NCI-H2029 treated with DMSO at 0.1 percent for 48 hours (cell line): ENCODE measurements around the gene DNAJB6.

Source experiments
- DNase-seq: peaks from one replicate; lab custom pipeline; 2025; lab: John Stamatoyannopoulos, UW

DNAJB6 gene

DNA sequence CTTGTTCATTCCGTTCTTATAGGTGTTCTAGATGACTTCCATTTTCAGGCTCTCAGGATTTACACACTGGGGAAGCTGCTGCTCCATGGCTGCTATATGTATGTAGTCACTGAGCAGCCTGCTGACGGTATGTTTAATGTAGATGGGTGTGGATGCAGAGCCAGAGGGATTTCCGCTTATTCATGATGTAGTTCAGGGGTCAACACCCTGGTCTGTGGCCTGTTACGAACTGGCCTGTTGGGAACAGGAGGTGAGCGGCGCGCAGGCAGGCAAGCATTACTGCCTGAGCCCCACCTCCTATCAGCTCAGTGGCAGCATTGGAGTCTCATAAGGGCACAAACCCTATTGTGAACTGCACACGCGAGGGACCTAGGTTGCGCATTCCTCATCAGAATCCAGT is 33.9 kb downstream of the DNAJB6 start:
- DNase-seq, result no peak

DNA sequence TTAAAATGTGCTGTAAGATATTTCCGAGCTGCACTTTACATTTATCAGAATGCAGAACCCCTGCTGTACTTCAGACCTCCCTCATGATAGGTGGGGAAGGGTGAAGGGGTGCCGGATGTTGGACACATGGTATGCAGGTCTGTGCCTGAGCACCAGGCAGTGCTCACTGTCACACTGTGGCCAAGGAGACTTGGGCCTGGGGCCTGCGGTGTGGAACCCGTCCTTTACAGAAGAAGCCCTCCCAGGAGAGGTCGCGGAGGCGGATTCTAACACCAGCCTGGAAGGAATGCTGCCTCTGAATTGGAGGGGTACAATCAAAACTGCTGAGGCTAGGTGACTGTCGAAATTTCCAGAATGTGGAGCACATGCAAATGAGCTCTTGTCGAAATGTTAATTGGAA is 34.5 kb downstream of the DNAJB6 start:
- no peak for DNase-seq

DNA sequence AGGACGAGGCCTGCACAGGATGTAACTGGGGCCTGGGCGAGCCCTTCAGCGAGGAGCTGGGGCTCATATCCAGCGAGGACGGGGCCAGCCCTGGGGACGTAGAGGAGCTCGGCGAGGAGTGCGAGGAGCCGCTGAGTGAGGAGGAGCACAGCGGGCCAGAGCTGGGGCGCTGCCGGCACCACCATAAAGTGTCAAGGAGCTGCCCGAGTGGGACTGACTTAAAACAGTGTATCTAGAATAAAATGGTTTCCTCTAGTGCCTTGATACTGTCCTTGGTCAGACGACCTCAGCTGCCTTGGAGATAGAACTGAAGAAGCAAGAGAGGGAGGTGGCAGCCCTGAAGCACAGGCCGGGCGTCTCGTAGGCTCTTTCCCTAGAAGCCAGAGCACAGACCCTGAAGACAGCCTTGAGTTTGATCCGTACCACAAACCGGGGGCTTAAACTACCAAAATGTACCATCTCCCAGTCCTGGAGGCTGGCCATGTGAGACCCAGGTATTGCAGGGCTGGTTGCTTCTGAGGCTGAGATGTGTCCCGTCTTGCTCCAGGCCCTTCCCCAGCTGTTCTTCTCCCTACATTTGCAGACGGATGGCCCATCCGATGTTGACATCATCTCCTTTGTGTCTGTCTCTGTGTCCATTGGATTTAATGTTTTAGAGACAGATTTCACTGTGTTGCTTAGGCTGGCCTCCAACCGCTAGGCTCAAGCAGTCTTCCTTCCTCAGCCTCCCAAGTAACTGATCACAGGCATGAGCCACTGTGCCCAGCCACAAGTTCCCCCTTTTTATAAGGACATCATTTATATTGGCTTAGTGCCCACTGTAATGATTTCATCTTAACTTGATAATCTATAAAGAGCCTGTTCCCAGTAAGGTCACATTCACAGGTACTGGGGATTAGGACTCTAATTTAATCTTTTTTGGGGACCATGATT is 35.8 kb downstream of the DNAJB6 start:
- no peak for DNase-seq

- no peak for DNase-seq
Measured at GRCh38 chr7:157373493-157373892, 36.7 kb downstream of the DNAJB6 start.

- DNase-seq, result no peak
Measured at GRCh38 chr7:157375410-157375809, 38.6 kb downstream of the DNAJB6 start.

GRCh38 chr7:157377436-157378124 is 40.8 kb downstream of the DNAJB6 start:
- DNase-seq, result no peak

GRCh38 chr7:157378390-157378789 is 41.6 kb downstream of the DNAJB6 start:
- DNase-seq, result no peak

DNA sequence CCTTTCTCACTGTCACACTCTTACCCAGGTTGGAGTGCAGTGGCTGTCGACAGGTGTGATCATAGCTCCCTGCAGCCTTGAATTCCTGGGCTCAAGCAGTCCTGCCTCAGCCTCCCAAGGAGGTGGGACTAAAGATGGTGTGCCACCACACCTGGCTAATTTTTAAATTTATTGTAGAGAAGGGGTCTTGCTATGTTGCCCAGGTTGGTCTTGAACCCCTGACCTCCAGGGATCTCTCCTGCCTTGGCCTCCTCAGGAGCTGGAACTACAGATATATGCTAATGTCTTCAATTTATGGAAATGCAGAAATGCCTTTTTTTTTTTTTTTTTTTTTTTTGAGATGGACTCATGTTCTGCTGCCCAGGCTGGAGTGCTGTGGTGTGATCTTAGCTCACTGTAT is 42.7 kb downstream of the DNAJB6 start:
- DNase-seq, result no peak

DNA sequence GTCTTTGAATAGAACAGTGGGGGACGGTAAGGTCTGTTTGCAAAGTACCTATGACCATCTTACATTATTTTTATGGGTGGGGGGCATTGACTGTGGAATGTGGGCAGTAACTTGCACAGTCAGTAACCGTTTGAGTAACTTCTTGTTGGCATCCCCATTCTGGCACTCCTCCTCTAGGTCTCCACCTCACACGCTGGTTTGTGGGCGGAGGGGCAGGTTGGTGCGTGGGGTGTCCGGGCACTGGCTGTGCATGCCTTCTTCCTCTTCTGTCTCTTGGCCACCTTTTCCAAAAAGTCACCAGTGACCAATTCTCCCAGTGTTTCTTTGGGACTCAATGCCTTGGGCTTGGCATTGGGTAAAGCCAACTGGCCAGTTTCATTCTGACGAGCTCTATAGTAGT is 43.6 kb downstream of the DNAJB6 start:
- no peak for DNase-seq

- no peak for DNase-seq
Measured at GRCh38 chr7:157383868-157384267, 47.1 kb downstream of the DNAJB6 start.

DNA sequence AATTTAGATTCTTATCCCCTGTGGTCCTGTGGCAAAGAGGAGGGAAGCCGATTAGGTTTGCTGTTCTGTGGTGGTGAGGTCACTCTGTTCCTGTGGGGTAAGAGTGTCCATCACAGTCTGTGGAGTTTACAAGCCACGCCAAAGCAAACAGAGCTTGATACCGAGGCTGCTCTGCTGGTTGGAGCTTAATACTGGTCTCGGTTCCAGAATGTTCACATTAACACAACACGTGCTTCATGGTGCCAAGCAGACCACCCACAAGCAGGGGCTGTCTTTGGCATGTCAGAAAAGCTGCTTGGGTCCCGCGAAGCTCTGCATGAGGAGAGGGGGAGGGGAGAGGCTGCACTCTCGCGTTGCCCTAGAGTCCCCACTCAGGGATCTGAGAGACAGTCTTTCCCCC is 47.5 kb downstream of the DNAJB6 start:
- DNase-seq, result no peak

GRCh38 chr7:157386979-157387800 is 50.4 kb downstream of the DNAJB6 start:
- DNase-seq, result peak; percentile 58

DNA sequence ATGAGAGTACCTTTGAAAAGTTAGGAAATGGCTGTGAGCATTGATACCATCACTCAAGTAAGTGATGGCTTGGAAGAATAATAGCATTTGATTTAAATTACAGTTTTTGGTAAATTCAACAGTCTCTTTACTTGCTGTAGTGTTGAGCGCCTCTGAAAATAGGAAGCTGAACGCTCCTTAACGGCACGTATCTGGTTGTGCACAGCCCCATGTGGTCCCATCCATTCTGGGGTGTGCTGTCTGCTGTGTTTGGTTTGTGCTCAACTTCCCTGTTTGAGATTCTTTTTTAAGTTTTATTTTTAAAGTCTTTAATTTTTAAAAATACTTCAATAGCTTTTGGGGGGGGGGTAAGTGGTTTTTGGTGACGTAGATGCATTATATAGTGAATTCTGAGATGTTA is 51.5 kb downstream of the DNAJB6 start:
- no peak for DNase-seq

DNA sequence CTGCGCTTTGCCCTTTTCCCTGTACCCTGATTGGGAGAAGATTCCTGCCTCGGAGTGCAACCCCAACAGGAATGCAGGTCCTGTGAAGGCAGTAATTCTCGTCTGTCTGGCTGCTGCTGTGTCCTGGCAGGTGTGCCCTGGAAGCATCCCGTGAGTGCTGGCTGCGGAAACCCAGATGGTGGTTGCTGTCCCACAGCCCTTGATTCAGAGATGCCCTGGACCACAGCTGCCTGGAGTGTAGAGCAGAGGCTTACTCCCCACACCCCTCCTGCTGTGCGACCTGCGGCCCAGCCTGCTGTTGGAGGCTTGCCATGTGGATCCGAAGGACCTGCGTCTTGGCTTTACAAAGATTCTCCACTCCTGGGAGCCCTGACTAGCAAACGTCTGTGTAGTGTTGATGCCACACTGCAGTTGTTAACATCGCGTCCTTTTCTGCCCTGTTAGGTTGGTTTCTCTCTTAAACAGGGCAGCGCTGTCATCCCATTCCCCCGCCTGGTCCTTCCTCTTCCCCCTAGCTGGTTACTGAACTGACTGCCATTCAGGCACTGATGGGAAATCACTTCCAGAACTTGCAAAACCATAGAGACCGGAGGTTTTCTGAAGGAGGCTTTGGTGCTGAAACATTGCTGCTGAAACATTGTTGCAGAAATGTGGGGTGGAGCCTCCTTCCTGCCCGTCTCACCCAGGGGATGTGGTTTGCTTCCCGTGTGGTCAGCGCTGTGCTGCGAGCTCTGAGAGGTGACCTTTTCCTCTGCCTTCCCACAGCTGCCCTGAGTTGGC is 53.3 kb downstream of the DNAJB6 start:
- DNase-seq, result no peak

- DNase-seq, result no peak
Measured at GRCh38 chr7:157391036-157391710, 54.4 kb downstream of the DNAJB6 start.

GRCh38 chr7:157392256-157393037 is 55.6 kb downstream of the DNAJB6 start:
- DNase-seq, result no peak

DNA sequence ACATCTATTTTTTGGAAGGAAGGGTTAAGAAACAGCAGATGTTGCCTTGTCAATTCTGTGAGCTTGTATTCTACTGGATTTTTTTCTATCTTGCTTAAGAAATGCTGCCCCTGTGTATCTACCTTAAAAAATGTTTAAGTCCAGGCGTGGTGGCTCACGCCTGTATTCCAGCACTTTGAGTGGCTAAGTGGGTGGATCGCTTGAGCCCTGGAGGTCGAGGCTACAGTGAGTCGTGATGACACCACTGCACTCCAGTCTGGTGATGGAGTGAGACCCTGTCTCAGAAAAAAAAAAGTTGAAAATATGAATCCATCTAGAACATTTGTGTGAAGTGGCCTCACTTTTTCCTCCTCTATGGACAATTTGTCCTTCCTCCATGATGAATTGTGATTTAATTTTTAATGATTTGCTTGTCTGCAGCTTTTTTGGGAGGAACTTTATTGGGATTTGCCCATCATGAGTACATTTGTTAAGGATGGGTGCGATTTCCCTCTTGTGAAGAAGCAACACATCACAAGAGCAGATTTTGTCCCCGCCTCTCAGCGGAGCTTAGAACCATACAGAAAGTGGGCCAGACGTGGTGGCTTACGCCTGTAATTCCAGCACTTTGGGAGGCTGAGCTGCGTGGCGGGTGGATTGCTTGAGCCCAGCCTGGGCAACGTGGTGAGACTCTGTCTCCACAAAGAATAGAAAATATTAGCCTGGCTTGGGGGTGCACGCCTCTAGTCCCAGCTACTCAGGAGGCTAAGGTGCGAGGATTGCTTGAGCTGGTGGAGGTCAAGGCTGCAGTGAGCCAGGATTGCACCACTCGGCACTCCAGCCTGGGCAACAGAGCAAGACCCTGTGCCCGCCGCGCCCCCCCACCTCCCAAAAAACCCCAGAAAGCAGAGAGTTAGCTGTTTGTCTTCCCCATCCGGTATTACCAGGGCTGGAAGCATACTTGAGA is 57.7 kb downstream of the DNAJB6 start:
- DNase-seq, result no peak

- DNase-seq, result no peak
Measured at GRCh38 chr7:157395206-157395605, 58.4 kb downstream of the DNAJB6 start.
